Activated T-cell treated with anti-CD3 and anti-CD28 coated beads for 48 hours (primary cell): ENCODE measurements around the gene ZFP28.

Experiments
- DNase-seq: peaks from one replicate; pipeline ENCODE4 v3.0.0-alpha.2; 2020; ENCODE audit warnings: low read depth

The ZFP28 gene

DNA sequence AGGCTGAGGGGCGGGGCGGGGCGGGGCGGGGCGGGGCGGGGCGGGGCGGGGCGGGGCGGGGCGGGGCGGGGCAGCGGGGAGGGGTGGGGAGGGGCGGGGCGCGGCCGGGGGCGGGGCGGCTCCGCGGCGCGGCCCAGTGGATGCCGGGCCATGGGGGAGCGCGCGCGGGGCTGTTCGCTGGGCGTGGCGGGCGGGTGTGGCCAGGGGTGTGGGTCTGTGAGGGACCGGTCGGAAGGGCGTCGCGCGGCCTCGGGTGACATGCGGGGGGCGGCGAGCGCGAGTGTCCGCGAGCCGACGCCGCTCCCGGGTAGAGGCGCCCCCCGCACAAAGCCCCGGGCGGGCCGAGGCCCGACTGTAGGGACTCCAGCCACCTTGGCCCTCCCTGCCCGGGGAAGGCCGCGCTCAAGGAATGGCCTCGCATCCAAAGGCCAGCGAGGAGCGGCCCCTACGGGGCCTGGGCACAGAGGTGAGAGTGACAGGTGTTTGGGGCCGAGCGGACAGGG, at the start of gene ZFP28:
TSS of gene ZFP28 (plus strand) at position 188 of the 503 bp plus-strand sequence. CDS start at position 259, 71 bp downstream.
- peak; percentile 69 for DNase-seq

DNA sequence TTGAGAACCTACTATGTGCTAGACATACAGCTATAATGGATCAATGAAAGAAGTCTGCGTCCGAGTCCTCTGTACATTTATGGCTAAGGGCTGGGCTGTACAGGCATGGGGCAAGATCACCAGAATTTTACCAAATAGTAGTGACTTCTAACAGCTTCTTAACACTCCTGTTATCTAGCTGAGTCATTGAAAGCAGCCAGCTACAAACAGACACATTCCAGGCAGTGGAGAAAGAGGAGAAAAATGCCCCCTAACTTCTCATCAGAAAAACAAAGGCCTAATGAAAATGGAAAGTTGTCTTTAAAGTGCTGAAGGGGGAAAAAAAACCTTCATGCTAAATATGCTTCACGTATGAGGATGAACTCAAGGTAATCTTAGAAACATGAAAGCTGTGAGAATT, 47.3 kb upstream of the ZFP28 start:
- DNase-seq = no peak

DNA sequence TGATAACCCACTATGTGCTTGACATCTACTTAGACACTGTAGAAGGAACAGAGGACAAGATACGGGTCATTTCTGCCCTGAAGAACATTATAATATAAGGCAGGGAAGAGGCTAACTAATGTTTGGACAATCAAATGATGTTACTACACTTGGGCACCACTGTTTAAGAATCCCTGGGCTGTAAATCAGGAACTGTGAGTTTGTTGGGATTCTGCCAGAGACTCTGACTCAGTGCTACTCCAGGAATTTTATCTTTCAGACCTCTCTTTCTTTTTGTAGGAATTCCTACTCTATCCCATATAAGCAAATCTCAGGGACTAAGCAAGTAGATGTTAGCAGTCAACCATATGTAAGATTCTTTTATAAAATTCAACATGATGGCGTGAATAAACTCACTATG, 34.2 kb upstream of the ZFP28 start:
- no peak for DNase-seq

DNA sequence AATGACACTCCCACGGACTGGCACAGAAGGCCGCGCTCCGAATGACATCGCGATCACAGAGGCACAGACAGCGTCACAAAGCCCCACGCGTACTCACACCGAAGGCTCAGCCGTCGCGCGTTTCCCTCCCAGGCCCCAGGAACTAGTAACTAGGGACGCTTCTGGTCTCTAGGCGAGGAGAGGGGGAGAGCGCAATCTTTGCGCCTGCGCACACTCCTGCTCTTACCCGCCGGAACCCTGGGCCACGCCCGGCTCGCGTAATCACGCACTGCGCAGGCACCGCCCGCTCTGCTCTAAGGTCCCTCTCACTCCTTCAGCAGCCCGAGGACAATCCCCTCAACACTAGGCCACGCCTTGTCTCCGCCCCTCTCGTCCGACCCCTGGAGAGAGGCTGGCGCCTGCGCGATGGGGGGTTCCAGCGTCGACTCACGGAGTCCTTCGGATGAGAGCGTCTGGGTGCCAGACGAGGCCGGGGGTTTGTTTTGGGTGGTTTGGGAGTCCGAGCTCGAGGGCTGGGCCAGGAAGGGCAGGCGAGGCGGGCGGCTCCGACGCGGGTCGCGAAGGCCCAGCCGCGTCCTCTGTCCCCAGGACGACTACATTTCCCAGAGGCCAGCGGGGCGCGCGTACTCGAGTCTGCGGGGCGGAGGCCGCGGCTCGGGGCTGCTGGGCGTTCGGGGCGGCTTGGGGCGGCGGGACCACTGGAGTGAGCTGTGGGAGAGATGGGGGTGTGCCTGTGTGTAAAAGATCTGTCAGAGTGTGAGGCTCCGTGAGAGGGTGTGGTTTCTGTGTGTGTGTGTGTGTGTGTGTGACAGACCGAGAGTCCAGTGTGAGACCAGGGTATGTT, 31.1 kb upstream of the ZFP28 start, which contains the start of gene ZNF471:
TSS of gene ZNF471 (plus strand) at position 410 of the 844 bp plus-strand sequence. CDS start 3,717 bp downstream, outside the sequence.
- peak; percentile 77 for DNase-seq

DNA sequence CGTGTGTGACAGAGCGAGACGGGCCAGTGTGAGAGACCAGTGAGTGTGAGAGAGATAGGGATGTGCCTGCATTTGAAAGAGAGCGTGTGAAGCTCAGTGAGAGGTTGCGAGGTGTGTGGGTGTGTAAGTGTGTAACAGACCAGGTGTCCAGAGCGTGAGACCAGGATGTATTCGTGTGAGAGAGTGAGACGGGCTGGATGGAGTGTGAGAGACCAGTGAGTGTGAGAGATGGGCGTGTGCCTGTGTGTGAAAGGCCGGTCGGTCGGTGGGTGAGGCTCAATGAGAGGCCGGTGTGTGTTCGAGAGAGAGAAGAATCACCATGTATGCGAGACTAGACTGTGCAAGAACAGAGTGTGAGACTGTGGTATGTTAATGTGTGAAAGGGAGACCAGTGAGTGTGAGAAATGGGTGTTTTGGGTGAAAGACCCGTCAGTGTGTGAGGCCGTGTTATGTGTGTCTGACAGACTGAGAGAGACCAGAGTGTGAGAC, 30.4 kb upstream of the ZFP28 start:
- no peak for DNase-seq

DNA sequence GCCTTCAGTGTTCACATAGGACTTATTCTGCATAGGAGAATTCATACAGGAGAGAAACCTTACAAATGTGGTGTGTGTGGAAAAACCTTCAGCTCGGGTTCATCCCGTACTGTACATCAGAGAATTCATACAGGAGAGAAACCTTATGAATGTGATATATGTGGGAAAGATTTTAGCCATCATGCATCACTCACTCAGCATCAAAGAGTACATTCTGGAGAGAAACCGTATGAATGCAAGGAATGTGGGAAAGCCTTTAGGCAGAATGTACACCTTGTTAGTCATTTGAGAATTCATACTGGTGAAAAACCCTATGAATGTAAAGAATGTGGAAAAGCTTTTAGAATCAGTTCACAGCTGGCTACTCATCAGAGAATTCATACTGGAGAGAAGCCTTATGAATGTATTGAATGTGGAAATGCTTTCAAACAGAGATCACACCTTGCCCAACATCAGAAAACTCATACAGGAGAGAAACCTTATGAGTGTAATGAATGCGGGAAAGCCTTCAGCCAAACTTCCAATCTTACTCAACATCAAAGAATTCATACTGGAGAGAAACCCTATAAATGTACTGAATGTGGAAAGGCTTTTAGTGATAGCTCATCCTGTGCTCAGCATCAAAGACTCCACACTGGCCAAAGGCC, 13.4 kb upstream of the ZFP28 start:
- no peak for DNase-seq

DNA sequence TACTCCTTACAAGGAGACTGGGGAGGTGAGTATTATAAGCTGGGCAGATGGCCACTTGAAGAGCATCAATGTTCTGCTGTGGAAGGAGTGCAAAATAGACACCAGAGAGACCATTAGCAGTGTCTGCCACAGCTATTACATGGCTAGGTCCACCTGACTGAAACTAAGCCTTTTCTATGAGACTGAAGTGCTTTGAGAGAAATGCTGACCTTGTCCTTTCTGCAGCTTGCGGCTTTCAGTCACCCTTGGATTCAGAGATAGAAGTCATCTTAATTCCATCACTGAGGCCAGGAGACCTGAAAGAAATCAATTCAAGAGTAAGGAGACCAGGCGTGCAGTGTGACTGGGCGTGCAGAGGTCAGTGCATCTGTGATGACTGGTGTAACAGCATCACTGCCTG, 1.3 kb upstream of the ZFP28 start:
- no peak for DNase-seq

DNA sequence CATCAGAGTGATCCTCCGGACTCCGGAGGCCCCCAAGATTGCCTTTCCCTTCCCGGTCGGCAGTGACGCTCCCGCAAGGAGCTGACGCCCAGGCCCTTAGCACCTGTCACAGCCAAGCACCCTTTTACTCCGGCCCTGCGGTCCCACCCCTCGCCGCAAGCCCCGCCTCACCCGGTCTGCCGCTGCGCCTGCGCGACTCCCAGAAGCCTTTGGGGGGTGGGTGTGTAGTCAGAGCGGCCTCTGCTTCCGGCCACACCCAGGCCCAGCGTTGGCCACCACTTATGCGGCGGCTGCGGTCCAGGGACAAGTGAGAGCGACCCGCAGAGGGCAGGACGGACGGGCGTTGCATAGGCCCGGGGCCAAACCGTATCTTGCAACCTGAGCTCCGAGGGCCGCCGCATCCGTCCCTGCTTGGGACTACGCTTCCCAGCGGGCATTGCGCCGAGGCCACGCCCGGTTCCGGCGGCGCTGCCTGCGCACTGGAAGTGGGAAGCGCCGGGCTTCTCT, 441 bp upstream of the ZFP28 start:
- DNase-seq = peak; percentile 83

DNA sequence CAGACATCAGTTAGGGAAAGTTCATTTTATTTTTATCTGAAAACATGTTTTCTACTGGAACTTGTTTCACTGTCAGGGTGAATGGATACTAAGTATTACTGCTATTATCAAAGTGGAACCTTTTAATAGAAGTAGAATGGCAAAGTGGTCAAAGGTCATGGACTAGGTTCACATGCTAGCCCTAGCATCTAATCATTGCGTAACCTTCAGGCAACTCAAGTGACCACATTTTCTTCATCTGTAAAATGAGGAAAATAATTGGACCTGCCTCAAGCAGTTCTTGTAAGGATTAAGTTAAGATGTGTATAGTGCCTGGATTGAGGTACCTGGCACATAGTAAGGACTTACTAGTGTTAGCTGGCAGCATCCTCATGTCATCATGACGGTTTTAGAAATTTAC, 5.0 kb downstream of the ZFP28 start:
- DNase-seq = no peak

DNA sequence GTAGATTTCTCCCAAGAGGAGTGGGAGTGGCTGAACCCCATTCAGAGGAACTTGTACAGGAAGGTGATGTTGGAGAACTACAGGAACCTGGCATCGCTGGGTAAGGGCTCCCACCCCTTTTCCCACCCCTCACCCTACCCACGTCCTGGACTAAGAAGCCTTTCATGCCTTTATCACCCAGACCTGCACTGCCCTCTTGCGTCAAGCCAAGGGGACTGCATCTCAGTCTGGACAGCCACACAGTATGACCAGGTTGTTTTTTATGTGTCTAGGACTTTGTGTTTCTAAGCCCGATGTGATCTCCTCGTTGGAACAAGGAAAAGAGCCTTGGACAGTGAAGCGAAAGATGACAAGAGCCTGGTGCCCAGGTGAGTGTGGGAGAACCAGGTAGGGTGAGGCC, 8.8 kb downstream of the ZFP28 start:
- DNase-seq = no peak

DNA sequence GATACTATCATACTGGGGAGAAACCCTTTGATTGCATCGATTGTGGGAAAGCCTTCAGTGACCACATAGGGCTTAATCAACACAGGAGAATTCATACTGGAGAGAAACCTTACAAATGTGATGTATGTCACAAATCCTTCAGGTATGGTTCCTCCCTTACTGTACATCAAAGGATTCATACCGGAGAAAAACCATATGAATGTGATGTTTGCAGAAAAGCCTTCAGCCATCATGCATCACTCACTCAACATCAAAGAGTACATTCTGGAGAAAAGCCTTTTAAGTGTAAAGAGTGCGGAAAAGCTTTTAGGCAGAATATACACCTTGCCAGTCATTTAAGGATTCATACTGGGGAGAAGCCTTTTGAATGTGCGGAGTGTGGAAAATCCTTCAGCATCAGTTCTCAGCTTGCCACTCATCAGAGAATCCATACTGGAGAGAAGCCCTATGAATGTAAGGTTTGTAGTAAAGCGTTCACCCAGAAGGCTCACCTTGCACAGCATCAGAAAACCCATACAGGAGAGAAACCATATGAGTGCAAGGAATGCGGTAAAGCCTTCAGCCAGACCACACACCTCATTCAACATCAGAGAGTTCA, 15.6 kb downstream of the ZFP28 start:
- no peak for DNase-seq

DNA sequence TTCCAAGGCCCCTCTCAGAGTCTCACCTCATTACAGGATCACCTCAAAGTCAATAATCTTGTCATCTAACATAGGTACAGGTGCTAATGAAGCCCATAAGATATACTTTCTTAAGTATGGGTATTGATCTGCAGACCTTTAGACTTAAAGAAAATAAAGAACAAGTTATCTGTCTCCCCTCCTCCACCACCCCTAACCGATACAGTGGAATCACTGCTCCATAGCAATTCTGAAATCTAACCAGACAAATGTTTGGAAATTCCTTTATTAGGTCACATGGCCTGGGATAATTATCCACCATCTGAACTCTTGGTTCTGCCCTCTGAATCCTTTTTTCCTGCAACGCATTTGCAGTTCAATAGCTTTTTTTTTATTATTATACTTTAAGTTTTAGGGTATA, 24.0 kb downstream of the ZFP28 start:
- DNase-seq = no peak

DNA sequence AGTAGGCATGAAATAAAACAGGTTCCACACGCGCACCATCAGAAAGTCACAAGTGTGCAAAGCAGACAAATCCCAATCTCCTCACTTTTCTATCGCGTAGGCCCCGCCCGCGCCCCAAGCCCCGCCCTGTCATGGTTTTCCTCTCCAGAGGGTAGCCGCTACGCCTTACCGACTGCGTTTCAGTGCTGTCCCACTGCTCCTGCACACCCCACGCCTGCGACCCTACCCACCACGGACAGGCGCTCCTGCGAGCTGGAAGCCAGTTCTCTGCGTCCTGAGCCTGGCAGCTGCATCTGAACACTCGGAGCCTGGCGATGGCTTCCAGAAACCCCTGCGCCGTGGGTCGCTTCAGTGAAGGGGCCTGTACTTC, 28.1 kb downstream of the ZFP28 start:
- DNase-seq = peak; percentile 29

DNA sequence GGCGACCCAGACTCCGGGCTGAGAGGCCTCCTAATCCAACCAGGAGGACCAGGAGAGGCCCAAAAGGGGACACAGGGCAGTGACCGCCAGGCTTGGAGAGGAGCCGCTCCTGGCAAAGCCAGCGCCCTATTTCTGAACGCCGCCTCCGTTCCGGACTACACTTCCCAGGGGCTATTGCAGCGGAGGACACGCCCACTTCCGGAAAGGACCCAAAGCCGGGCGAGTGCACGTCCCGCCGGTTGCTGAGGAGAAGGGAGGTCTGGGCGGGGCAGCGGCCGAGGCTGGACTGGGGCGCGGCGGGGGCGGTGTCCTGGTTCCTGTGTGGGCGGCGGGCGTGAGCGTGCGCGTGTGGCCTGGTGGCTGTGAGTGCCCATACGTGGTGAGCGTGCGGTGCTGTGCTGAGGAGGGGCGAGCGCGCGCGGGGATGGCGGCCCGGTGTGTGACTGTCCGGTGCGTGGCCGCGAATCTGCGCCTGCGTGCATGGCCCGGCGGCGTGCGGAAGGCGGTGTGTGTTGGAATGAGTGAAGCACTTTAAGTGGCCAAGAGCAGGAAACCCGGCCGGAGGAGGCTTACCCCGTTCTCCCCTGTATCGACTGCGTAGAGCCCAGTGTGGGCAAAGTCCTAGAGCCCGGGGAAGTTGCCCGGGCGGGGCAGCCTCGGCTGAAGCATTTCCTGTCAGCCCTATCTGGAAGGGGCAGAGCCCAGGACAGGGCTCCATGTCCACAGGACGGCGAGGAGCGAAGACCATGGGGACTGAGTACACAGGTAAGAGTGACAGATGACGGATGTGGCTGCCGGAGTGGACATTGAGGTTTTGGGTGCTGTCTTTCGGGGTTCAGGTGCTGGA, 28.7 kb downstream of the ZFP28 start, which contains the start of gene ZNF470:
TSS of gene ZNF470 (plus strand) at position 195 of the 847 bp plus-strand sequence. CDS start 2,844 bp downstream, outside the sequence.
- DNase-seq = peak; percentile 82

DNA sequence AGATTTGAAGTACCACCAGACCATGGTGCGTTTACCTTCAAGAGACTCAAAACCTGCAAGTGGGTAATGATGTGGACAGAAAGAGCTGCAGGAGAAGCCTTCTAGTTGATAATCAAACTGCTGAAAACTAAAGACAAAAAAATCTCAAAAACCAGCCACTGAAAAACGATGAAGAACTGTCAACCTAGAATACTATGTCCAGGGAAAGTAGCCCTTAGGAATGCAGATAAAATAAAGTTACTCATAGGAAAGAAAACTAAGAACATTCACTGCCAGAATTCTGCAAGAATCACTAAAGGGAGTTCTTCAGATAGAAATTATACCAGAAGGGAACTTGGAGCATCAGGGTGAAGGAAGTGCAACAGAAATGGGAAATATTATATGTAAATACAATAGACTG, 33.8 kb downstream of the ZFP28 start:
- DNase-seq = no peak

DNA sequence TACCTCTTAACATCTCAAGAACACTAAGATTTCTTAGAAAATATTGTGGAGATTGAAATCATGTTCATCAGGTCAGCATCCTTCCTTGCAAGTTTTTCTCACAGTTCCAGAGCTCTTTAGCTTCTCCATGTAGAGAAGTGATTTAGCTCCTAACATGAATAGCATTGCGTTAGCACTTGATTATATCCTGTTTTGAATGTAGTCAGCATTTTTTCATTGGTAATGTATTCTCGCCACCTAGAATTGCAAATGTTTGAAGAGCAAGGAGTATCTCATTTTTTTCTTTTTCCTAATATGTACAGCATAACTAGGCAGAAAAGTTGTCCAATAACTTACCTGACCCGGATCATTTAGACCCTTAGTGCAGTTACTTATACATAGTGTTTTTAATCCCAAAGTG, 35.2 kb downstream of the ZFP28 start:
- no peak for DNase-seq

DNA sequence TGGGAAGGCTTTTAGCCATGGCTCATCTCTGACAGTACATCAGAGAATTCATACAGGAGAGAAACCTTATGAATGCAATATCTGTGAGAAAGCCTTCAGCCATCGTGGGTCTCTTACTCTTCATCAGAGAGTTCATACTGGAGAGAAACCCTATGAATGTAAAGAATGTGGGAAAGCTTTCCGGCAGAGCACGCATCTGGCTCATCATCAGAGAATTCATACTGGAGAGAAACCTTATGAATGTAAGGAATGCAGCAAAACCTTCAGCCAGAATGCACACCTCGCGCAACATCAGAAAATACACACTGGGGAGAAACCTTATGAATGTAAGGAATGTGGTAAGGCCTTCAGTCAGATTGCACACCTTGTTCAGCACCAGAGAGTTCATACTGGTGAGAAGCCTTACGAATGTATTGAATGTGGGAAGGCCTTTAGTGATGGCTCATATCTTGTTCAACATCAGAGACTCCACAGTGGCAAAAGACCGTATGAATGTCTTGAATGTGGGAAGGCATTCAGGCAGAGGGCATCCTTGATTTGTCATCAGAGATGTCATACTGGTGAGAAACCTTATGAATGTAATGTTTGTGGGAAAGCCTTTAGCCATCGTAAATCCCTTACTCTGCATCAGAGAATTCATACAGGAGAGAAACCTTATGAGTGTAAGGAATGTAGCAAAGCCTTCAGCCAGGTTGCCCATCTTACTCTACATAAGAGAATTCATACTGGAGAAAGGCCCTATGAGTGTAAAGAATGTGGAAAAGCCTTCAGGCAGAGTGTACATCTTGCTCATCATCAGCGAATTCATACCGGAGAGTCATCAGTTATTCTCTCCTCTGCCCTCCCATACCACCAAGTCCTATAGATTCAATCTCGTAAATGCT, 39.2 kb downstream of the ZFP28 start:
- no peak for DNase-seq

DNA sequence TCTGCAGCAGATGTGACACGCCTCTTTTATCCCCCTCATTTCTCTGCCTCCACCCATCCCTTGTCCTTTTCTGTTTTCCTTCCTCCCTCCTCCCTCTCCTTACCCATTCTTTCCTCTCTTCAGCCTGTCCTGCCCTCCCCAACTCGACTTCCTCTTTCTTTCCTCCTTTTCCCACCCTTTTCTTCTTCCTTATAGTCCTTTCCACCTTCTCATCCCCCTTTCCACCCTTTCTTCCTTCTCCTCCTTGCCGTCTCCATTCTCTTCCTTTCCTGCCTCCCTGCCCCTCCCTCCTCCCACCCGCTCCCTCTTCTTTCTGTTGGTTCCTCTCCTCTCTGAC, 55.7 kb downstream of the ZFP28 start:
- DNase-seq = no peak

DNA sequence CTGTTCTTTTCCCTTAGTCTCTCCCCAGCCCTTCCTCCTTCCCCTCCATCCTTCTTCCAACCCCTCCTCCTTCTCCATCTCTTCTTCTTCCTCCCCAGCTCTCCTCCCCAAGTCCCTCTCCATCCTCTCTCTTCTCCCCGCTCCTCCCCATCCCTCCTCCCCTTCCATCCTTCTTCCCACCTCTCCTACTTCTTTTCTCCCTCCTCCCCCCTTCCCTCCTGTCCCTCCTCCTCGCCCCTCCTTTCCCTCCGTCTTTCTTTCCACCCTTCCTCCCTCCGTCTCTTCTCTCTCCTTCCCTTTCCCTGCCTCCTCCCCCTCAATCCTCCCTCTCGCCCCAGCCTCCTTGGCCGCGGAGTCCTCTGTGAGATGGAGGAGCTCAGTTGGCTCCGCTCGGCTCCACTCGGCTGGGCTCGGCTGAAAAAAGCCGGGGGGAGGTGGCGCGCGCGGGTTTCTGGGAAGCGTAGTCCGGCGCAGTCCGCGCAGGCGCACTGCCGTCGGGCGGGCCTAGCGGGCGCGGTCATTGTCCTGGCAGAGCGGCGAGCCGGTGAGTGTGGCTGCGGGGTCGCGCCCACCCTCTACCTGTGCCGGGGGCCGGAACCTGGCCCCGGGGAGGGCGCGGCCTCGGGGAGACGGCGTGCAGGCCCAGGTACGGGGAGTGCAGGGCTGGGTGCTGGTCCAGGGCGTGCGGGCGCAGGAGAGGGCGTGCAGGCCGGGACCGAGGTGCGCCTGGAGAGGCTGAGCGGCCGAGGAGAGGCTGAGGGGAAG, 56.2 kb downstream of the ZFP28 start, which contains the start of gene ZNF71:
TSS of gene ZNF71 (plus strand) at position 520 of the 765 bp plus-strand sequence. CDS start 6,257 bp downstream, outside the sequence.
- peak; percentile 87 for DNase-seq

DNA sequence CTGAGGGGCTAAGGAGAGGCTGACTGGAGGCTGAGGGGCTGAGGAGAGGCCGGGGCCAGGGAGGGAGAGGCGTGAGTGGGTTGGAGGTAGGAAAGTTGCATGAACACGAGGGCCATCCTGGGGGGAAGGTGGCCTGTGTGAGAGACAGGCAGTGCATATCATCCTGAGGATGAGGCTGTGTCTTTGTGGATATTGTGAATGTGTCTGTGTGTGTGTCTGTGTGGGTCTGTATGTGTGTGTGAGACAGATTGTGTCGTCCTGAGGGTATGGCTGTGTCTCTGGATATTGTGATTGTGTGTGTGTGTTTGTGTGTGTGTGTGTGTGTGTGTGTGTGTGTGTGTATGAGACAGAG, 56.8 kb downstream of the ZFP28 start:
- no peak for DNase-seq
